ENCODE results near the gene BIN2.

The BIN2 gene

GRCh38 chr12:51362747-51363342, 38.9 kb upstream of the BIN2 start:
- TF ChIP-seq POLR2A (IDR thresholded peaks at IDR 0.05; ENCODE audit: low read depth, low read length) (no peak), POLR2AphosphoS5 (IDR thresholded peaks at IDR 0.05; ENCODE audit: low read depth, low read length) (no peak), PAX5 (IDR thresholded peaks at IDR 0.05; ENCODE audit: insufficient read depth, low read length, severe bottlenecking) (no peak), SPI1 (IDR thresholded peaks at IDR 0.05; ENCODE audit: low read depth, low read length) (no peak), TAF1 (IDR thresholded peaks at IDR 0.05; ENCODE audit: low read depth, low read length) (no peak), POU2F2 (IDR thresholded peaks at IDR 0.05; ENCODE audit: low read depth, low read length) (no peak)
- DNase-seq (ENCODE audit: insufficient read length, low spot score) = no peak
- no peak for FAIRE-seq

- TF ChIP-seq PAX5 (IDR thresholded peaks at IDR 0.05; ENCODE audit: insufficient read depth, low read length, severe bottlenecking) = no peak
Measured at GRCh38 chr12:51362307-51362706, 38.3 kb upstream of the BIN2 start.

GRCh38 chr12:51361161-51362016, 37.4 kb upstream of the BIN2 start:
- TF ChIP-seq POLR2A (IDR thresholded peaks at IDR 0.05; ENCODE audit: low read depth, low read length) (no peak), TAF1 (IDR thresholded peaks at IDR 0.05; ENCODE audit: low read depth, low read length) (no peak), POLR2AphosphoS5 (IDR thresholded peaks at IDR 0.05; ENCODE audit: low read depth, low read length) (no peak), SPI1 (IDR thresholded peaks at IDR 0.05; ENCODE audit: low read depth, low read length) (no peak), POU2F2 (IDR thresholded peaks at IDR 0.05; ENCODE audit: low read depth, low read length) (no peak), PAX5 (IDR thresholded peaks at IDR 0.05; ENCODE audit: insufficient read depth, low read length, severe bottlenecking) (no peak)
- no peak for FAIRE-seq

More at GRCh38 chr12:51362307-51362706, 38.3 kb upstream of the BIN2 start:
- FAIRE-seq = no peak
- DNase-seq (ENCODE audit: insufficient read length, low spot score) = no peak

GRCh38 chr12:51360315-51360714, 36.3 kb upstream of the BIN2 start:
- no peak for DNase-seq (ENCODE audit: insufficient read length, low spot score)
- no peak for FAIRE-seq
- TF ChIP-seq POU2F2 (IDR thresholded peaks at IDR 0.05; ENCODE audit: low read depth, low read length) (no peak), PAX5 (IDR thresholded peaks at IDR 0.05; ENCODE audit: insufficient read depth, low read length, severe bottlenecking) (no peak)

More at GRCh38 chr12:51361161-51362016, 37.4 kb upstream of the BIN2 start:
- no peak for DNase-seq (ENCODE audit: insufficient read length, low spot score)

- TF ChIP-seq POU2F2 (IDR thresholded peaks at IDR 0.05; ENCODE audit: low read depth, low read length) (no peak), POLR2AphosphoS5 (IDR thresholded peaks at IDR 0.05; ENCODE audit: low read depth, low read length) (no peak), PAX5 (IDR thresholded peaks at IDR 0.05; ENCODE audit: insufficient read depth, low read length, severe bottlenecking) (no peak), TAF1 (IDR thresholded peaks at IDR 0.05; ENCODE audit: low read depth, low read length) (no peak), POLR2A (IDR thresholded peaks at IDR 0.05; ENCODE audit: low read depth, low read length) (no peak), SPI1 (IDR thresholded peaks at IDR 0.05; ENCODE audit: low read depth, low read length) (no peak)
- DNase-seq (ENCODE audit: insufficient read length, low spot score) (no peak), FAIRE-seq (no peak)
Measured at GRCh38 chr12:51359851-51360250, 35.9 kb upstream of the BIN2 start.

GRCh38 chr12:51358496-51358895, 34.5 kb upstream of the BIN2 start:
- DNase-seq (ENCODE audit: insufficient read length, low spot score) (no peak), FAIRE-seq (no peak)
- TF ChIP-seq TAF1 (IDR thresholded peaks at IDR 0.05; ENCODE audit: low read depth, low read length) = no peak
- no peak for TF ChIP-seq POLR2A (IDR thresholded peaks at IDR 0.05; ENCODE audit: low read depth, low read length)
- no peak for TF ChIP-seq SPI1 (IDR thresholded peaks at IDR 0.05; ENCODE audit: low read depth, low read length)
- no peak for TF ChIP-seq POLR2AphosphoS5 (IDR thresholded peaks at IDR 0.05; ENCODE audit: low read depth, low read length)
- TF ChIP-seq POU2F2 (IDR thresholded peaks at IDR 0.05; ENCODE audit: low read depth, low read length) = no peak
- TF ChIP-seq PAX5 (IDR thresholded peaks at IDR 0.05; ENCODE audit: insufficient read depth, low read length, severe bottlenecking) = no peak

- peak; percentile 32 for TF ChIP-seq SPI1 (IDR thresholded peaks at IDR 0.05; ENCODE audit: low read depth, low read length)
- peak; percentile 96 for TF ChIP-seq POU2F2 (IDR thresholded peaks at IDR 0.05; ENCODE audit: low read depth, low read length)
- TF ChIP-seq PAX5 (IDR thresholded peaks at IDR 0.05; ENCODE audit: insufficient read depth, low read length, severe bottlenecking) = no peak
- DNase-seq (ENCODE audit: insufficient read length, low spot score) (no peak), FAIRE-seq (peak; percentile 57)
Measured at GRCh38 chr12:51357374-51358047, 33.5 kb upstream of the BIN2 start.

GRCh38 chr12:51351913-51352532, 28.0 kb upstream of the BIN2 start:
- TF ChIP-seq POU2F2 (IDR thresholded peaks at IDR 0.05; ENCODE audit: low read depth, low read length) = no peak
- no peak for TF ChIP-seq POLR2A (IDR thresholded peaks at IDR 0.05; ENCODE audit: low read depth, low read length)
- no peak for TF ChIP-seq TAF1 (IDR thresholded peaks at IDR 0.05; ENCODE audit: low read depth, low read length)
- TF ChIP-seq PAX5 (IDR thresholded peaks at IDR 0.05; ENCODE audit: insufficient read depth, low read length, severe bottlenecking) = no peak
- no peak for TF ChIP-seq POLR2AphosphoS5 (IDR thresholded peaks at IDR 0.05; ENCODE audit: low read depth, low read length)
- no peak for TF ChIP-seq SPI1 (IDR thresholded peaks at IDR 0.05; ENCODE audit: low read depth, low read length)
- FAIRE-seq = peak; percentile 63
- DNase-seq (ENCODE audit: insufficient read length, low spot score) = no peak

- TF ChIP-seq POLR2A (IDR thresholded peaks at IDR 0.05; ENCODE audit: low read depth, low read length) (no peak), PAX5 (IDR thresholded peaks at IDR 0.05; ENCODE audit: insufficient read depth, low read length, severe bottlenecking) (no peak), POLR2AphosphoS5 (IDR thresholded peaks at IDR 0.05; ENCODE audit: low read depth, low read length) (no peak), POU2F2 (IDR thresholded peaks at IDR 0.05; ENCODE audit: low read depth, low read length) (no peak), TAF1 (IDR thresholded peaks at IDR 0.05; ENCODE audit: low read depth, low read length) (no peak), SPI1 (IDR thresholded peaks at IDR 0.05; ENCODE audit: low read depth, low read length) (no peak)
- FAIRE-seq = no peak
- no peak for DNase-seq (ENCODE audit: insufficient read length, low spot score)
Measured at GRCh38 chr12:51349026-51349425, 25.1 kb upstream of the BIN2 start.

All from GM12891 (cell line).